Stimulated activated CD8-positive, alpha-beta memory T cell treated with anti-CD3 and anti-CD28 coated beads, Interleukin-4, amount 100 ng/mL, for 48 hours (primary cell): ENCODE measurements around the gene MED28.
"Not testable (repeated sequence)": the region's sequence is repeated elsewhere in the genome, so short reads cannot be mapped to it uniquely, and the experiment has no call there.

Experiments used
- DNase-seq: peaks from one replicate; pipeline ENCODE4 v3.0.0-alpha.2; 2020

MED28 gene, protein sequence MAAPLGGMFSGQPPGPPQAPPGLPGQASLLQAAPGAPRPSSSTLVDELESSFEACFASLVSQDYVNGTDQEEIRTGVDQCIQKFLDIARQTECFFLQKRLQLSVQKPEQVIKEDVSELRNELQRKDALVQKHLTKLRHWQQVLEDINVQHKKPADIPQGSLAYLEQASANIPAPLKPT

DNA sequence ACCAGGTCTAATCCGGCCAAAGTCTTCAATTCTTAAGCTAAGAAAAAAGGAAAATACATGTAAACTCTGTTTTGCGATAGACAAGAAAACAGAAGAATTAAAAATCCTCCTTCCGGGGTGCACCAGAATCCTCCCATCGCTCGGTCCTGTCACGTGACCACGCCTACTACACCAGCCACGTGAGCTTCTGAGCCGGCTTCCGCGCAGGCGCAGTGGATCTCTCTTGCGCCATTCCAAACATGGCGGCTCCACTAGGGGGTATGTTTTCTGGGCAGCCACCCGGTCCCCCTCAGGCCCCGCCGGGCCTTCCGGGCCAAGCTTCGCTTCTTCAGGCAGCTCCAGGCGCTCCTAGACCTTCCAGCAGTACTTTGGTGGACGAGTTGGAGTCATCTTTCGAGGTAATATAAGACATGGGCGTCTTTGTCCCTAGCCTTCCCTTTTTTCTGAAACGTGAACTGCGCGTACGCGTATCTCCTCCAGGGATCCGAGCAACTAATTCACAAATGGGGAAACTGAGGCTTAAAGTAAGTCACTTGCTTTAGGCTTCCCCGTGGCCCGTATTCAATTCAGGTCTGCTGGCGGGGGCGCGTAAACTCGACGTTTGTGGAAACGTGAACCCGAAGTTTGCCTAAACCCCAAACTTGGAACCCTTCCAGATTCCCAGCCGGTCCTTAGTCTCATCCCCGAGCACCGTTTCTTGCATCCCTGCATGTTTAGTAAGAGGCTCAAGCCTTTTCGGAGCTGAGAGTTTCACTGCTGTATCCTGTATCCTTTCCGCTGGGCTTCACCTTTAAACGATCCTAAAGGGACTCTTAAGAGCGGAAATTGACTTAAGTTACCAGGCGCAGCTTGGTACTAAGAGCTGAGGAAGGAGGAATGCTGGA is at the start of gene MED28:
Gene MED28, plus strand, starts transcription at position 226 of the 884 bp plus-strand sequence. Its CDS starts 14 bp downstream, at position 240.
- peak; percentile 96 for DNase-seq

DNA sequence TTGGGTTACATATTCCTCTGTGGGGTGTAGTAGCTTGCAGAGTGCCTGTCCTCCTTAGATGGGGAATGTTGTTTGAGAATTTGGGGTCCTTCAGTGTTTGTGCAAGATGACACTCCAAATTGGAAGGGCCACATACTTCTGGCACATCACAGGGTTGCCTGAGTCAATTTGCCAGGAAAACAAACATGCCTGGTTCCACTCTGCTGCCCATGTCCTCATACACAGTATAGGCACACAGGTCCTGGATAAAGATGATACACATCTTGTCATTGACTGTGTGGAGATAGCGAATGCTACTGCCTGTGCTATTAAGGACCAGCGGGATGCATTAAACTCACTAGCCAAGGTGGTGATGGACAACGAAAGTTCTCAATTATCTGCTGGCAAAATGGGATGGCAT is 48.6 kb upstream of the MED28 start:
- no peak for DNase-seq

DNA sequence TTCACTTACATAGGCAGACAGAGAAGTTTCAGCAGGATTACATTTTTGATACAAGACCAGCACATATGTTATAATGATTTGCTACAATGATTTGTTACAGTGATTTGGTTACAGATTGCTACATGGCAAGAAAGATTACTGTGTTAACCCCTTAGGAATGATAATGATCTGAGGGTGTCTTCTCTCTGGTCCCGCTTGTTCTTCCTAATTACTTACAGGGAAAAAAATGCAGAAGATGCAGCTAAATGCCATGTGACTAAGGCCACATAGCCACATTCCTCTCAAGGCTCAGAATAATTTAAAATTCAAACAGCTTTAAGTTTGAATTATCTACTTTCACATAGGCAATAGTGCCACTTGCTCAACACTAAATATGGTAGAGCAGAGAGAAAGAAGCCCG is 47.2 kb upstream of the MED28 start:
- DNase-seq: no peak

DNA sequence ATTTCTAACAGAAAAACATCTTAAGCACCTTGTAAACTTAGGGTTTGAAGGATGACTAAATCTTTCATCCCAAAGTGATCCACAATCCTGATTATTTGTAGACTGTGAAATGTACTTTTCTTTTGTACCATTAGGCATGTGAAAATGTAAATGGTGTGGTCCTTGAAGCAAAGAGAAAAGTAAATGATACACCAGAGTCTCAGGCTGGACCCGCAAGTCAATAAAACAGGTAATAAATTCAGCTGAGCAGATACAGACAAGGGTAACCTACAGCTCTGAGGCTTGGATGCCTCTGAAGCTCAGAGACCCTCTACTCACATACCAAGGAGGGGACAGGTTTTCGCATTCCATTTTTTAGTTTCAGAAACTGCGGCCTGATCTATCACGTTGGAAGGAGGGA is 40.2 kb upstream of the MED28 start:
- DNase-seq: no peak

DNA sequence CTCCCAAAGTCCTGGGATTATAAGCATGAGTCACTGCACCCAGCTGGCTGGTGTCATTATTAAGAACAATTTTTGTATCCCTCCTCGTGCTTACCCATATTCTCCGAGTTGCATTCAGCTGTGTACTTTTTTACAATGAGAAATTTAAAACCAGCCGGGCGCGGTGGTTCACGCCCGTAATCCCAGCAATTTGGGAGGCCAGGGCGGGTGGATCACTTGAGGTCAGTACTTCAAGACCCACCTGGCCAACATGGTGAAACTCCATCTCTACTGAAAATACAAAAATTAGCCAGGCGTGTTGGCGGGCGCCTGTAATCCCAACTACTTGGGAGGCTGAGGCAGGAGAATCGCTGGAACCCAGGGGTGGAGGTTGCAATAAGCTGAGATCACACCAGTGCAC is 39.3 kb upstream of the MED28 start:
- DNase-seq: not testable (repeated sequence)

DNA sequence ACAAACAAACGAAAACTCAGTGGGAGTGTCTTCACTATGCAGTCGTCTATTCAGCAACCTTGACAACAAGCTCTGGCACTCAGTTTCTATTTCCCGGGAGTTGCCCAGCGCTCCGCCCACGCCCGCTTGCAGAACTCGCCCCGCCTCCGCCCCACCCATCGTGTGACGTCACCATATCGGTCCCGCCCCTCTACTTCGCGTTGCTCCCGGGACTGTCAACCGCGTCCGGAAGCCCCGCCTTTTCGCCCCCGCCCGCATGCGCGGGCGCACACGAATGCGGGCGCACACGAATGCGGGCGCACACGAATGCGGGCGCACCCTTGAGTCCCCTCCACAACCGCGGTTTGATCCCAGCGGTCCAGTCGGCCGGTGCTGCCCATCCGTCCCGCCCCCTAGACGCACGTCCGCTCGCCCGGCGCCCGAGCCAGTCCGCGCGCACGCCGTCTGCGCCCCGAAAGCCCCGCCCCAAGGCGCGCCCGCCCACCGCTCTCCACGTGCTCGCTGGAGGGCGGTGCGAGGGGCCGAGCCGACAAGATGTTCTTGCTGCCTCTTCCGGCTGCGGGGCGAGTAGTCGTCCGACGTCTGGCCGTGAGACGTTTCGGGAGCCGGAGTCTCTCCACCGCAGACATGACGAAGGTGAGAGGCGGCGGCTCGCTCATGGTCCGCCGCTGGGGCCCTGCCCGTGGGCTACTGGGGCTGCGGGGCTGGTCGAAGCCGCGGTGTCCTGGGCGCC is 37.3 kb upstream of the MED28 start, which contains the start of gene LAP3:
Gene LAP3, plus strand, starts transcription at position 267 of the 733 bp plus-strand sequence. Its CDS starts 268 bp downstream, at position 535.
- peak; percentile 100 for DNase-seq

DNA sequence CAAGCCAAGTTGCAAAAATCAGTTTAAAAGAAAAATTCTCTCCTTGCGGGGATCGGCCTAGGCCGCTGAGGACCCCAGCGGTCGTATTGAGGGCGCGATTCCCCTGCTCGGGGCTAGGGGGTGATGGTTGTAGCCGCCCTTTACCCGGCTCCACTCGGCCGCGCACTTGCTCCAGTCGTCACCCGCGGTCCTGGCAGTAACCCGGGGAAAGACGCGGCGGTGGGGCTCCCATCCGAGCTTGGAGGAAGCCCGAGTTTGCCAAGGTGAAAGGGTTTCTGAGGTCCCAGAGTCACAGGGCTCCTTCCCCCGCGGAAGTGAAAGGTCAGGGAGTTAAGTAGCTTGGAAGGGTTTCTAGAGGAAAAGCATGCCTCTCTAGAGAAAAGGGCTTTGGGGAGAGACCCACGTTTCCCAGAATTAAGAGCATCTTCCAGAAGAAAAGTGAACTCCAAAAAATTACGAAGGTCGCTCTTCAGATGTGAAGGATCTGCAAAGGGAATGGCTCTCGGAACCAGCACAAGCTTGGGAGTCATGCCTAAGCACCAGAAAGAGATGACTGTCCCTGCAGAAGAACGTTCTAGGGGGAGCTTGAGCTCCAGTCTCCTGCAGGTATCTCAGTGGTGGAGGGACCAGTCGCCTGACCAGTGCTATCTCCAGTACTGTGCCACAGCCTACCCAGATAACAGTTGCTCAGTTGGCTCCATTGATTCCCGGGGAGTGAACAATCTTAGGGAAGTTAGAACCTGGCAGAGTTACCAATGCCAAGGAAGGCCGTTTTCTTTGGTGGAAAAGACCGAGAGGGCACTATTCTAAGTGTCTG is 36.6 kb upstream of the MED28 start:
- DNase-seq: peak; percentile 60

DNA sequence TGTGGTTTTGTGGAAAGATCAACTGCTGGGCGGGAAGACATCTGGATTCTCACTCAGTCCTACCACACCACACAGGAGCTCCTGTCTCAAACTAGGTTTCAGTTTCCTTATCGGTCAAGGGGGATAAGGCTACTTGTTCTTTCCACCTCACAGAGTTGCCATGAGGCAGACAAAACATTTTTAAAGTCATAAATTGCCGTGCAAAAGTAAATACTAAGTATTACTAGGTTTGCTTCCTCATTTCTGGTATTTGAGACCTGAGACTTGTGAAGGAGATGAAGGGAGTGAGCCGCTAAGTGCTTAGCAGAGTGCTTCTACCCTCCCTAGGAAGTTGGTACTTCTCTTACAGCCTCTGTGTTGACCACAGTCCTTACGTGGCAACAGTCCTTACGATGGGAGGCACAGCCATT is 36.0 kb upstream of the MED28 start:
- DNase-seq: no peak

DNA sequence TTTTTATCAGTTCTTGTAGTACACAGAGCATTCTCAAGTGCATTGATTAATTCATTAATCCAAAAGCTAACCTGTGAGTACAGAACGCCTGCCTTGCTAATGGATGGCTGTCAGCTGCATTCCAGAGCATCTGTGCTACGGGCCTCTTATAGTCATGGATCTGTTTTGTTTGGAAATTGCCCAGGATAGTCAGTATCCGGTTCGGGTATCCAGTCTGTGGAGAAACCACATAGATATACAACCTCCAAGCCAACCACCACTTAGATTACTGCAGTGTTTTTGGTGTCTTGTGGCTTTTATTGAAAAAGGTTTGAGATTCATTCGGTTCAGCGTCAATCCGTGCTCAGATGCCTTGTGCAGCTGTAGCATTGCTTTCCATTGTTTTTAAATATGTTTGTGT is 33.5 kb upstream of the MED28 start:
- no peak for DNase-seq

DNA sequence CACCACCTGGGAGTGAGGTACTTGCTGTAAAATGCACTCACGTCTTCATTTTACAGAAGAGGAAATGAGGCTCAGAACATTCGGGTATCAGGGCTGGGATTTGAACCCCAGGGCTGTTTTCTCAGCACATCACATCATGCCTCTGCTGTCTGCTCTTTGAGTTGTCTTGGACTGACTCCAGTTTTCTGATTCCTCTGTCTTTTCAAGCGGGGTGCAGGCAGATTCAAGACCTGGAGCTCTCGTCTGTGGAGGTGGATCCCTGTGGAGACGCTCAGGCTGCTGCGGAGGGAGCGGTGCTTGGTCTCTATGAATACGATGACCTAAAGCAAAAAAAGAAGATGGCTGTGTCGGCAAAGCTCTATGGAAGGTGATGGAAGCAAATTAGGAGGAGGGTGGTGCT is 31.2 kb upstream of the MED28 start:
- DNase-seq: no peak

DNA sequence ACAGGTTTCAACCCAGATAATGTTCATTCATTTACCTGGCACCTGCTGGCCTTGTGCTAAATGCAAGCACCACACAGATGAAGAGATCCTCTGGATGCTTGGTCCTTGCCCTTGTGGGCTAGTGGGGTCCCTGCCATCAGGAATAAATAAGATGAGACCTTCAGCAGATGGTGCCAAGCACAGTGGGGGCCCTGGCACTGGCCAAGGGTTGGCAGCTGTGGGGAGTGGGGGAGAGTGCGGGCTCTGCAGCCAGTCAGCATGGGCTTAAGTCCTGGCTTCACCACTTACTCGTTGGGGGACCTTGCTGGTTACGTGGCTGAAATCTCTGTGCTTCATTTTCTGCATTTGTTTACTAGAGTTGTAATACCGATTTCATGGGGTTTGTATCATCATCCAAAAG is 30.5 kb upstream of the MED28 start:
- DNase-seq: no peak

DNA sequence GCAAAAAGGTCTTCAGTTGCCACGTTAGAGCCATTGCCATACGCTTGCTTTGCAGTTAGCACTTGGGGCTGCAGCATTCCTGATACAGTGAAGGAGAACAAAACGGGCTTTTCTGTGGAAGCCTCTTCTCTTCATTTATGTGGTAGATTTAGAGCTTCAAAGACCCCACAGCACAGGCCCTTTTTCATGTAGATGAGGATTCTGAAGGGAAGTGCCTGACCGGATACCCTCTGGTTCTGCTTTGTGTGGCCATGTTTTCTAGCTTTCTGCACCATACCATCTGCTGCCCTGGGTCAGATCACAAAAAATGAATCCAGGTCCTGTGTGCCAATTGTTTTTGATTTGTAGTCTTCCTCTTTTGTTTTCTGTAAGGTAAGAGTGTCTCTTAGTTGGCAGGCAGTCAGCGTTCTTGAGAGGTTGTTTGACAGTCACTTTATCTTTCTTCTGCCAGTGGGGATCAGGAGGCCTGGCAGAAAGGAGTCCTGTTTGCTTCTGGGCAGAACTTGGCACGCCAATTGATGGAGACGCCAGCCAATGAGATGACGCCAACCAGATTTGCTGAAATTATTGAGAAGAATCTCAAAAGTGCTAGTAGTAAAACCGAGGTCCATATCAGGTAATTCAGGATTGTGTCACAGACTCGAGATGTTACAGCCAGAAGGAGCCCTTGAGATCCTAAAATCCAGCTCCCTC is 29.8 kb upstream of the MED28 start:
- DNase-seq: no peak

DNA sequence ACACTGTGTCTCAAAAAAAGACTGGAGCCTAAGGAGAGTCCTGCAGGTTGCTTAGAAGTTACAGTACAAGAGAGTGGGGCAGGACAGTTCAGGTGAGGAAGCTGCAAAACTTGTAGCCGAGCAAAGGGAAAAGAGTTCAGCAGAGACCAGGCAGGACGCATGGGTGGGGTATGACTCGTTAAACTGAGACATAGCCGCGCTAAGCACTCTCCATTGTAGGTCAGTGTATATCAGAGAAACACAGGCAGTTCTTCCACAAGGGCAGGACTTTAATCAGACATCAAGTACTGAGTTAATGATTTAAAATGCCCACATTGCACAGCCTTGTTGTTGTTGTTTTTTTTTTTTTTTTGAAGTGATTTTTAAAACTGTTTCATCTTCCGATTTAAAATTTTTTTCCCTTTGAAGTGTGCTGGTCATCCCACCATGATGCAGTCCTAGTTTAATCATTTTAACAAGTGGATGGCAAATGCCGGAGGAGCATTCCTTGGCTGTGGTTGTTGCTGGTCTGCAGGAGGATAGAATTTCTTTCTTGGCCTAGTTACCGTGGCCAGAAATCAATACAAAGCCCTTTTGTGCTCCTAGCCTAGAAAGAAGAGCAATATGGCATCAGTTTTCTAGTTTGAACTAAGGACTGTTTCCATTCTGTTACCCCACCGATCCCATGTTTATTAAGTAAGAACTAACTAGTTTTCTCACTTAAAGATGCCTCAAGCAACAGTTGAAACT is 27.2 kb upstream of the MED28 start:
- no peak for DNase-seq

DNA sequence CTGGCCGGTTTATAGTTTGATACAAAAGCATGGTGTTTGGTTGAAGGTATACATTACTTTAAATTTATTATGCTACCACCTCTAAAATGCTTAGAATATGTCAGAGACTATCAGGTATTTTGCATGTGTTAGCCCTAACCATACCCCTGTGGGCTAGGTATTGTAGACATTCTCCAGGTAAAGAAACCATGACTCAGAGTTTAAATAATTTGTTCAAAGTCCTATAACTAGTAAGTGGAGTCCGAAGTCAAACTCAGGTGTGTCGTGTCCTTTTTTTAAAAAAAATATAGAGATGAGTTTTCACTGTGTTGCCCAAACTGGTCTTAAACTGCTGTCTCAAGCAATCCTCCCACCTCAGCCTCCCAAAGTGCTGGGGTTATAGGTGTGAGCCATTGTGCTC is 25.1 kb upstream of the MED28 start:
- DNase-seq: no peak

DNA sequence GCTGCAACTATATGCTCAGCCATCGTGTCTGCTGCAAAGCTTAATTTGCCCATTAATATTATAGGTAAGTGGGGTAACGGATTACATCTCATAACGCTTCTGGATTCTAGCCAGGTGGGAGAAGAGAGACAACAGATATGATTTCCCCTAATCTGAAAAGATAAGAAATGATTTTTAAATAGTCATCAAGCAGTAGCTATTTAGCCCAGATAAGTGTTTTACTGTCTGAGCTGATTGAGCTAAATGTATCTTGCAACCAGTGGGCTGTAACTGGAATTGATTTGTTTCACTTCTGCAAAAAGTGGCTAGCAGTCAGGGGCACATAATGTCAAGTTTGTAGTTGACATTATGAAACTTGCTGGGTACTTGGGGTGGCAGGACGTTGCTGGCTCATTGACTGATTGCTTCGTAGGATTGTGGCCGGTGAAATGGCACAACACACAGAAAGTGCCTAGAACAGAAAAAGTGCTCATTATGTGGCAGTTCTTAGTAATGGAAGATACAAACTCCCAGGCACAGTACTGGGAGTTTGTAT is 18.9 kb upstream of the MED28 start:
- no peak for DNase-seq

DNA sequence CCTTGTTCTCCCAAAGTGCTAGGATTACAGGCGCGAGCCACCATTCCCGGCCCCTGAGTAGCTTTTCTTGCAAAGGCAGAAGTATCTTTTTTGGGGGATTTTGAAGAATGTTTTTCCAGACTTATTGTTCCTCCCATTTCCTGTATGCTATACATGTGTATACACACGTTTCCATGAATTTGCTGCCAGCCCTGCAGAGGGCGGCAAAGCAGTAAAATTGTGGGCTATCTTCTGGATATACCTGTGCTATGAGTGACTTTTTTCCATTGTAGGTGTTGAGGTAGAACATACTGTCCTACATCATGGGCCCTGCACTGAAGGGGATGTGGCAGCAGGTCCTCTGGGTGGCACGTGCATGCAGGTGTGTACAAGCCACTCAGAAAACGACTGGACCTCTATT is 16.9 kb upstream of the MED28 start:
- DNase-seq: no peak

DNA sequence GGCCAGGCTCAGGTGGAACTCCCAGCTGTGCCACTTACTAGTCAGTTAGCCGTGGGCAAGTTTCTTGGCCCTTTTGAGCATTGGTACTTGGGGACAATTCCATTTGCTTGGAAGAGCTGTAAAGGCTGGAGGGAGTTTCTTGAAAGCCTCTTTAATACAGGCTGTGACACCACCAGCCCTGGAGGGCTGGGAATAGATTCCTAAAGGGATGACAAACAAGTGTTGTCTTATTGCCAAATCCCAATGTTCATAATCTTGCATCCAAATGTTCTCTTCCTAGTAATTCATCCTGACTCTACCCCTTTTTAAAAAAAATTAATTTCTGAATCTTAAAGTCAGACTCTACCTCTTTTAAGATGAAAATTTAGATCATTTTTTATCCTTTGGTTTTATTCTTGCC is 14.6 kb upstream of the MED28 start:
- no peak for DNase-seq

DNA sequence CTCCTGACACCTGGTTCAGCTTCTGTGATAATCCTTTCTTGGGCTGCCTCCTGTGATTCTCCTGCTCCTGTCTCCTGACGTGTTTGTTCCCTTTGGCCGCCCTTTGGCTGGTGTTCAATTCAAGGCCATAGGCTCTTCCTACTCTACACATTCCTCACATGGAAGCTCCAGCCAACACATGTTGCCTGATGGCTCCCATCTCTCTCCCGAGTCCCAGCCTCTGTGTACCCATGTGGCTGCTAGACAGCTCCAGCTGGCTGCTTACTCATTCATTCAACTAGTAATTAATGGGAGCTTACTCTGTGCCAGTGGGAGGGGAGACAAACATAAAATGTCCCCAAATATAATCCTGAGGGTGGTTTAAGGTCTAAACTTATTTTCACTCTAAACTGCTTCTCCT is 9.2 kb upstream of the MED28 start:
- DNase-seq: no peak

DNA sequence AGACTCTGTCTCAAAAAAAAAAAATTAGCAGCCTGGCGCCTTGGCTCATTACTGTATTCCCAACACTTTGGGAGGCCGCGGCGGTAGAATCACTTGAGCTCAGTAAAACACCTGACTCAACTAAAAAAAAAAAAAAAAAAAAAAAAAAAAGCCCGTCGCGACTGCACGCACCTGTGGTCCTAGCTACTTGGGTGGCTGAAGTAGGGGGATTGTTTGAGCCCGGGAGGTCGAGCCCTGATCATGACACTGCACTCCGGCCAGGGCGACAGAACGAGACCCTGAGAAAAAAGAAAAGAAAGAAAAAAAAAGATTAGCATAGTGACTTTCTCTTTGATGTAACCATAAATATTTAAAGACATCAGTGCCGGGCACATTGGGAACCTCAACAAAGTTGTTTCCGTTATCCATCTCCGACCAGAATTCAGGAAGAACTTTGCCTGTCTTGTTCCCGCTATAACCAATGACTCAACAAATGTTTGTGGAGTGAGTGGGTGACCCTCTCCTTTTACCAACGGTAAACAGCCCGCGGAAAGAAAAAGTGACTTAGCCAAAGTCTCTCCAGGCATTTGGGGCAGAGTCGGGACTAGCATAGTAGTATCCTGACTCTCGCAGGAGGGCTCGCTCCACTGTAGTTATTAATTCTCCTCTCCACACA is 553 bp upstream of the MED28 start:
- DNase-seq: no peak

DNA sequence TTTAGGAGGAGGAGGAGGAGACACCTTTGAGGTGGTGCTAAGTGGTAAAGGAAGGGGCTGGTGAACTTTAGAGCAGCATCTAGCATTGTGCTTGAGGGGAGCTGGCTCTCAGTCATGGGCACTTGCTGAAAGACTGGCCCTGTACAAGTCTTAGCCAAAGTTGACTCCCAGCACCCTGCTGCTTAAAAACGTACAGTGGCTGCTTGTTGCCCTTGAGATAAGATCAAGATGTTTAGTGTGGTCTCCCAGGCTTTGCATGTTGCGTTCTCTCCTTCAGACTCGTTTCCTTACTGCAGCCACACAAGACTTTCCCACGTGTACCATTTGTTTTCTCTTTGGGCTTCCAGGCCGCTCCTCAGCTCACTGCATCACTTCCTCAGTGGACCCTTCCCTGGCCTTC is 1.8 kb downstream of the MED28 start:
- no peak for DNase-seq

DNA sequence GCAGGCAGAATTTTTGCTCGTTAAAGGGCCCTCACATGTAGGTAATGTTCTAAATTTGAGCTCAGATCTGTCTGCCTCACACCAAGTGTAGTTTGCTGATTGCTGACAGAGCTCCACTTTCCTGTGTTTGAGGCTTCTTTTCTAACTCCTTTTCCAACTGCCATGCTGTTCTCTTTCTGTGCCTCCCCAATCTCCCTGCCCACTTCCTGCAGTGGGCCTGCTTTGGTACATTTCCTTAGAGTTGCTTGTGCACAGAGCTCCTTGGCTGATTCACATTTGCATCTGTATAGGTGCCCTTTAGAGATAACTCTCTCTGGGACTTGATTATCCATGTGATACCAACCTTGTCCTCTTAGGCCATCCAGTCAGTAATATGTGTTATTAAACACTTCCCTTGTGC is 4.5 kb downstream of the MED28 start:
- DNase-seq: no peak
